GM18867 (cell line): ENCODE data around the gene SMAP1.

Experiments used
- ATAC-seq: cut with Tn5 transposase; IDR thresholded peaks from one replicate; pipeline ENCODE4 v1.9.1; 2021; ENCODE audit warnings: mild to moderate bottlenecking, moderate library complexity; ENCODE audit not compliant: unreplicated experiment

SMAP1 gene

GRCh38 chr6:70884074-70884983 lies 216.6 kb downstream of the SMAP1 start:
- peak; percentile 86 for ATAC-seq

DNA sequence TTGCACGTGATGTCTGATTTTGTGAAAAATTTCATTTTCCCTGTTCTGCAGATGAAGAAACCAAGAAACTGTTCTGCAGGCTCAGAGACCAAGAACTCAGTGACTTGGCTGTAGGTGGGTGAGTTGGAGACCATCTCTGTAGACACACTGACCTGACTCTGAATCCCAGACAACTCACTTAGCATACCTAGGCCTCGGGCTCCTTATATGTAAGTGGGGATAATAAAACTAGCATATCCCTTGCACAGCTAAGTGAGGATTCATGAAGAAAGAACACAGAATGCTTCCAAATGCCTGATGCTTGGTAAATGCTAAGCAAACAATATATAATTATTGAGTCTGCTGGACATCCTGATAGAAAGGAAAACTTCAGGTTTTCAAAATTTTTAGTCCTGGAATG lies 218.4 kb downstream of the SMAP1 start:
- no peak for ATAC-seq

DNA sequence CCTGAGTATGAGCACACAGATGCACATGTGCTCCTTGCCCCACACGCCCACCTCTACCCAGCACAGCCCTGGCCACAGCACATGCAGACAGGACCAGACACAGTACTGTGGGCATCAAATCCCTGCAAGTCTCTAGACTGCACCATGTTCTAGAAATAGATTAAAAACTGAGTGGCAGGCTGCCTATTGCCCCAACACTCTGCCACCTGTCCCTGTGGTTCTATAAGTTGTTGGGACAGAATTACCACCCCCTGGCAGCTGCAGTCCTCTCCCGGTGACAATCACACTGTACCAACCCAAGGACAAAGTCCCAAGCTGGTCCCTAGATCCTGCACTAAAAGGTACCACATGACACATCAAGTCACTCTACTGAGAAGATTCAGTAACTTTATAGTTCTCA lies 219.0 kb downstream of the SMAP1 start:
- ATAC-seq, result no peak

DNA sequence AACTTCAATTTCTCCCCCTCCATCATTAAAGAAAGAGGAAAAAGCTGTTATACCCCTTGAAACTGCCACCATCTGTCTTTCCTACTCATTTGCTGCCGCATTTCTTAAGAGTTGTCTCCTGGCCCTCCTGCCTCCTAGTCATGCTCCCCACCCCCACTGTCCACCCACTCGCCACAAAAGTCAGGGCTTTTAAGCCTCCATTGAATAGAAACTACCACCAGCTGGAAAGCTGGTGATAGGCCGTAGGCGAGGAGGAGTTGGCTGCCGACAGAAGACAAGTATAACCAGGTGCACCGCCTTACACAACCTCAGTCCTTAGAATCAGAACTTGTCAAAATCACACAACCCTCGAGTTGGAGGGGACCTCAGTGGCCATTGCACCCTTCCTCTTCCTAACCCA lies 221.6 kb downstream of the SMAP1 start:
- ATAC-seq, result no peak

DNA sequence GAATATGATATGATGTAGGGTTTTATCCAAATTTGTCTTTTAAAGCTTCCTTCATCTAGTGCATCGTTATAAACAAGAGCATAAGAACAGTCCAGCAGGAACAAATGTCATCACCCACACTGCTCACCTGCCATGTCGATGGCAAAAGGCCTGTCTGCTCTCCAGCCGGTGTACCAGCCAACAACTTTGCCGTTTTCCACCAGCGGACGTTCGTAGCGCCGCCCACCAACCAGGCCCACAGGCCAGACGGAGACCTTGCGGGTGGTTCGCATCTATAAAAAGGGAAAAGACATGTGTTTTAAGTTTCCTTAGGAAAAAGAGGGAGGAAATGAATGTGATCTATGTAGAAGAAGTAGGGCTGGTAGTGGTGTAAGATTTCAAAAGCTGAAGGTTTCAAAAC lies 226.3 kb downstream of the SMAP1 start:
- ATAC-seq, result no peak

GRCh38 chr6:70900047-70900446 lies 232.4 kb downstream of the SMAP1 start:
- no peak for ATAC-seq

GRCh38 chr6:70901324-70901723 lies 233.6 kb downstream of the SMAP1 start:
- peak; percentile 55 for ATAC-seq

GRCh38 chr6:70903665-70904452 lies 236.2 kb downstream of the SMAP1 start:
- no peak for ATAC-seq

DNA sequence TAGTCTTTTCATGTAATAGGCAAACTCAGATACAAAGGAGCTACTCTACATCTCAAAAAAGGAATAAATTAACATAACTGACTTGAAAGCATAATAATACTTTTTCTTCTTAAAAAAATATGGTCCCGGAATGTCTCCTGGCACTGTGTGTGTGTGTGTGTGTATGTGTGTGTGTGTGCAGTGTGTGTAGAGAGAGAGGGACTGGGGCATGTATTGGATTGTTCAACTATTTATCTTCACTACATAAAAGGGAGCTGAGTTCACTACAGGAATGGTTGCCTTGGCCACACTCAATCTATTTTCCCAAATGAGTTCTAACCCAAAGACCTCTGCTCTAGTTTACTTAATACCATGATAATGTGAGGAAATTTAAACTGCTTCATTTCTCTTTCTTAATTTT lies 238.1 kb downstream of the SMAP1 start:
- ATAC-seq, result no peak
